GM18505 (cell line): ENCODE data around the gene AP2M1.
A peak's percentile ranks its signal among the peaks of the same experiment; 100 is the strongest.

Experiments
- ATAC-seq: cut with Tn5 transposase; IDR thresholded peaks from one replicate; pipeline ENCODE4 v1.9.1; 2021; ENCODE audit not compliant: unreplicated experiment
- POLR2A ChIP-seq: IDR thresholded peaks from 4 replicates; pipeline ENCODE4 v1.6.1; 2011; ENCODE audit warnings: borderline replicate concordance; ENCODE audit not compliant: insufficient read depth, insufficient read length; ENCODE audit errors: extremely low read depth

The AP2M1 gene

DNA sequence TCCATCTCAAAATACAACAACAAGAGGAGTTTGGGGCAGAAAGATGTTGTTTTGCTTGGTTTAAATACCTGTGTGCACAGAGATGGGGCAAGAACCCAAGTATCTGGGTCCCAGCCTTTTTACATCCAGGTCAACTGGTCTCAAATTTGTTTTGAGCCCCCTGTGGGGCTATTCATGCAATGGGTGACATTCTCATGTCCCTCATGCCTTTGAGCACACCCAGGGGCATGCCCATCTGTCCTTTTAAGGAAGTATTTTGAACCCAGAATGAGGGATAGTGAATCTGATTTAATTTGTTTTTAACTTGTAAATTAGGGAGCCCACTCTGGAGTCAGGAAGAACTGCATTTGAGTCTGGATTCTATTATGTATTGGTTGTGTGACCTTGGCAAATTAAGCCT, 26.2 kb downstream of the AP2M1 start:
- ATAC-seq: no peak
- no peak for TF ChIP-seq POLR2A

DNA sequence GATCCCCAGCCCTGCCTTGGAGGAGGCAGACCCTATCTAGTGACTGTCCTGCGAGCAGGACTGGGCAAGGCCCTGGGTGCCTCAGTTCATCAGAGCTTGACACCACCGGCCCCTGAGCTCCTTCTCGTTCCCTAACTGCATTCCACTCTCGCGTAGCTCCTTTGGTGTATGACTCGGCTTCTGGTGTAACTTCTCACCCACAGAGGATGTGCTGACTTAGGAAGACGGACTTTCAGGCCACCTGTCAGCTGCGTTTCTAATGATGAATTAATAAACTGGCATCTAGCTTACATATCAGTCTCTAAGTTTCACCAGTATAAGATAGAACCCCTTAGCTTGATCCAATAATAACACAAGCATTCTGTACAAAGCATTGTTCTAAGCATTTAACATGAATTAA, 28.9 kb downstream of the AP2M1 start:
- no peak for ATAC-seq
- TF ChIP-seq POLR2A: no peak

DNA sequence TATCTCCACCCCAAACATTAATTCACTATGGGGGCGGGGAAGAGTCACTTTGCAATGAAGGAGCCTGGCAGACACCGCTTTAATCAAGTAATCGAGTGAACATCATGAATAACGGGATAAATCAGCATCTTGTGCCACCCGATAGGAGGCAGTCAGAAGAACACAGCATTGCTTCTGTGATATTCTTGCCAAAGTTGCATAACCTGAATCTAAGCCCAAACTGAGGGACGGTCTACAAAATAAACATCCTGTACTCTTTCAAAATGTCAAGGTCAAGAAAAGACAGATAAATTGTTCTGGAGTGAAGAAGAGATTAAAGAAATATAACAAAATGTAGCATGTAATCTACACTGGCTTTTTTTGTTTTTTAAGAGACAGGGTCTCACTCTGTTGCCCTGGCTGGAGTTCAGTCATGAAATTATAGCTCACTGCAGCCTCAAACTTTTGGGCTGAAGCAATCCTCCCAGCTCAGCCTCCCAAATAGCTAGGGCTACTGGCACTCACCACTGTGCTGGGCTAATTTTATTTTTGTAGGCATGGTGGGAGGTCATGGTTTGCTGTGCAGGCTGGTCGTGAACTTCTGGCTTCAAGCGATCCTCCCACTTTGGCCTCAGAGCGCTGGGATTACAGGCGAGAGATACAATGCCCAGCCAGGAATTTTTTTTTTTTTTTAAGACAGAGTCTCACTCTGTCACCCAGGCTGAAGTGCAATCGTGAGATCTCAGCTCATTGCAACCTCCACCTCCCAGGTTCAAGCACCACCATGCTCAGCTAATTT, 34.7 kb downstream of the AP2M1 start:
- TF ChIP-seq POLR2A: no peak
- no peak for ATAC-seq

DNA sequence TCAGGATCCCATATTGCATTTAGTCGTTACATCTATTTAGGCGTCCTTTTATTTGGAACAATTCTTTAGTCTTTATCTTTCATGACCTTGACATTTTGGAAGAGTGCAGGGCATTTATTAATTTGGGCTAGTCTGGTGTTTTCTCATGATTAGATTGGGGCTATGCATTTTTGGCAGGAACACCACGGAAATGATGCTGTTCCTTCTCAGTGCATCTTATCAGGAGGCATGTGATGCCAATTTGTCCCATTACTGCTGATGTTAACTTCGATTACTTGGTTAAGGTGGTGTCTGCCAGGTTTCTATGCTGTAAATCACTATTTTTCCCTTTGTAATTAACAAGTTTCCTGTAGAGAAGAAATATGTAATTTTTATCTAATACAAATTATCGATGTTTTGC, 36.6 kb downstream of the AP2M1 start:
- TF ChIP-seq POLR2A: no peak

DNA sequence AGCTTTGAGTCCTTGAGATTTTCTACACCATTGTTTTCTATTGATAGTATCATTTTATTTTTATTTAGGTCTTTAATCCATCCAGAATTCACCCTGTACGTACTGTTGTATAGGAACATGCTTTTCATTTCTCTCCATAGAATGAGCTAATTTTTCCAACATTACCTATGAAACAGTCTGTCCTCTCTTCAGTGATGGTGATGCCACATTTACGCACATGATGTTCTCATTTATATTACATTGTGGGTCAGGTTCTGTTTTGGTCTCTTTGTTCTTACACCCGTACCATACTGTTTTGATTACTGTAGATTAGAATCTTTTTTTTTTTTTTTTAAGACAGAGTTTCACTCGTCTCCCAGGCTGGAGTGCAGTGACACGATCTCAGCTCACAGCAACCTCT, 37.1 kb downstream of the AP2M1 start:
- ATAC-seq: no peak
- no peak for TF ChIP-seq POLR2A

More for the DNA sequence above, 36.6 kb downstream of the AP2M1 start:
- ATAC-seq: no peak

DNA sequence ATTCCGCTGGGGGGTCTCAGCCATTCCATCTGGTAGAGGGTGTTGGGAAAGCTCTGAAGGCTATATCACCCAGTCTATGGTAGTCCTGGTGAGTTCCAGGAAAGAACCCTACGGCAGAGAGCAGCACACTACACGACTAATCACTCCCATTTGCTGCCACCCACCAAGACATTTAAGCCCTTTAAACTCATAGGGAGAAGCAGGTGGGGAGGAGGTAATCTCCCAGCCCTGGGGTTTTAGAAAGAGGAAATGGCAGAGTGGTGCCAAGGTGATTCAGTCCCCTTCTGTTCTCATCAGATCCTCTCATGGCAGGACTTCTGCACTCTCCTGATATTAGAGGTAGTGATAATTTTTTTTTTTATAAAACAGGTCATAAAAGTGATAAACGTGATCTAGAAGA, 44.2 kb downstream of the AP2M1 start:
- TF ChIP-seq POLR2A: no peak
- no peak for ATAC-seq

DNA sequence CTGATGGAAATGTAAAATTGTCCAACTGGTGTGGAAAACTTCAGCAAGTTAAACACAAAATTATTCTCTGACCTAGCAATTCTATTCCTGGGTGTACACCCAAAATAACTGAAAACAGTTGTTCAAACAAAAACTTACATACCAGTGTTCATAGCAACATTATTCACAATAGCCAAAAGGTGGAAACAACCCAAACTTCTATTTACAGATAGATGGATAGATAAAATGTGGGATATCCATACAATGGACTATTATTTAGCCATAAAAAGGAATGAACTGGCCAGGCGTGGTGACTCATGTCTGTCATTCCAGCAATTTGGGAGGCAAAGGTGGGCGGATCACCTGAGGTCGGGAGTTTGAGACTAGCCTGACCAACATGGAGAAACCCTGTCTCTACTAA, 47.9 kb downstream of the AP2M1 start:
- TF ChIP-seq POLR2A: no peak

DNA sequence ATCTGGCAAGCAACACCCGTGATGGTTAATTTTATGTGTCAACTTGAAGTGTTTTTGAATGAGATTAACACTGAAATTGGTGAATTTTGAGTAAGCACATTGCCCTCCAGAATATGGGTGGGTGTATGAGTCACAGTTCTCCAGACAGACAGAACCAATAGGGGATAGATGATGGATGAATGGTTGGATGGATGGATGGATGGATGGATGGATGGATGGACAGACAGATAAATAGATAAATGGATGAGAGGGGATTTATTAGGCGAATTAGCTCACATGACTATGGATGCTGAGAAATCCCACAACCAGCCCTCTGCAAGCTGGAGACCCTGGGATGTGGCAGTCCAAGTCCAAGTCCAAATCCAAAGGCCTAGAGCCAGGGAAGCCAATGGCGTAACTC, 49.3 kb downstream of the AP2M1 start:
- TF ChIP-seq POLR2A: no peak

More for the DNA sequence above, 47.9 kb downstream of the AP2M1 start:
- ATAC-seq: no peak

DNA sequence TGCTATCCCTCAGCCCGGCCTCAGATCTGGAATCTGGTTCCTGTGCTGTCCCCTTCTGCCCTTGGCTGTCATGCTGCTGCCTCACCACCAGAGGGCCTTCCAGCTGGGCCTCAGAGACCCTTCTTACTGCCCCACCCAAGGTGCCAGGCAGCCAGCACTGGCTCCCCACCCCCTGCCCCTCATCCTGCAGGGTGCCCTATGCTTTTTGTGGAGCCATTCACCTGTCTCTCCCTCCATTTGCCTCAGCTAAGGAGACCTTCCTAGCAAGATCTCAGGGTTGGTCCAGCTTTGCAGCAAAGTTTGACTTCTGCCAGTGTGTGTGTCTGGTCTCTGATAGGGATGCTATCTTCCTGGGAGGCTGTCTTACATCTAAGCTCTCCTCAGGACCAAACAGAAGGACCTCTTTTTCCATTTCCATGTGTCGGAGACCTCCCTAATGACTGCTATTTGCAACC, 52.9 kb downstream of the AP2M1 start:
- ATAC-seq: no peak
- no peak for TF ChIP-seq POLR2A

More for the DNA sequence above, 49.3 kb downstream of the AP2M1 start:
- ATAC-seq: no peak

DNA sequence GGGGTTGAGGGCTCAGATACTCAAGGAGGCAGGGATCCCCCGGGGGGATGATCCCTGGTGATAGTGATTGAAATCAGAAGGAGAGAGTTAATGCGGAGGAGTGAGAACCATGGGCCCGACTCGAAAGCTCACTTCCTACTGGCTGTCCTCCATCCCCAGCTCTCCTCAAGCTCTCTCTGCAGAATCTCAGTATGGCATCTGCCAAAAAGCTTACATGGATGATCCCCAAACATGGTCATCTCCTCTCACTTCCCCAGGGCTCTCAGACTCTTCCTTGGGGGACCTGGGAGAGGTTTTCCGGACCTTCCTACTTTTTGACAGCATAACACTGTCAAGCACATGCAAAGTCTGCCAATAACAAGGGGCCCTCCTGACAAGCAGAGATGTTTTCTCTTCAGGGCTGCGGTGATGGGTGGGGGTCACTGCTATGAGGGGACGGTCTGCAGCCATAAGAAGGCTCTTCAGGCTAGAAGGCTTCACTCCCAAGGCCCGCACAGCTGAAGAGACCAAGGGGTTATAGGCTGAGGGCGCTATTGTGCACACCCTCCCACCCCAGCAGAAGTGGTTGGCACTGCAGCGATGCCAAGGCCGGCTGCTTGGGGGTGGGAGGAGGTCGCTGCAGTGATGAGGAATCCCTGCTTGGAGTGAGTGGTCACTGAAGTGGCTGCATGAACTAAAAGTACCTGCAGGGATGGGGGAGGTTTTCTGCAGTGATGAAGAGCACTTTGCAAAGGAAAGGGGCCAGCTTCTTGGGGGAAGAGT, 53.9 kb downstream of the AP2M1 start:
- no peak for ATAC-seq
- no peak for TF ChIP-seq POLR2A

DNA sequence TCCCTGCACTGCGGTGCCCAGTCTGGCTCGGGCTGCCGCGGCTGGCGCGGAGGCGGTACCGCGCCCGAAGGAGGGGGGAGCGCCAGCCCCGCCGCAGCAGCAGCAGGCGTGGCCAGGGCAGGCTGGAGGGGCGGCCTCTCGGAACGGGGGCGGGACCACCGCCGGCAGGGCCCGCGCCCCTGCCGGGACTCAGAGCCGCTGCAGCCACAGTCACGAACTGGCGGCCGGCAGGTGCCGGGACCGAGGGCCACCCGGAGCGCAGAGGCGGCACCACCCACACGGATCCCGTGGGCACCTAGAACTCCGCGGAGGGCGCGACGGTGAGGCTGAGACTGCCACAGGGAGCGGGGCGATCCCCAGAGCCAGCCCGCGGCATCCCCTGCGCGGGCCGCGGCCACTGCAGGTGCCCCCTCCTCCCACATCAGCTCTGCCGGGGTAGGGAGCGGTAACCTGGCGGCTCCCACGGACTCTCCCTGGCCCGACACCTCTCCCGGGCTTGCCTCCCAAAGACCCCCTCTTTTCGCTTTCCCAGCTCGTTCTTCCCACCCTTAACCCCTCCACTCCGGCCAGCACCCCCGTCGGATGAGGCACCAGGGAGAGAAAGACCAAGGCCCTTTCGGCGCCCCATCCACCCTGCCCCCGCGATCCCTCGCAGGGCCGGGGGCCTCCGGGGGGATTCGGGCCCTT, 54.9 kb downstream of the AP2M1 start, which contains the start of gene VWA5B2:
Gene VWA5B2 (plus strand): TSS at position 192 of the 687 bp plus-strand sequence. CDS start 944 bp downstream, outside the sequence.
- ATAC-seq: peak; percentile 74
- TF ChIP-seq POLR2A: no peak

DNA sequence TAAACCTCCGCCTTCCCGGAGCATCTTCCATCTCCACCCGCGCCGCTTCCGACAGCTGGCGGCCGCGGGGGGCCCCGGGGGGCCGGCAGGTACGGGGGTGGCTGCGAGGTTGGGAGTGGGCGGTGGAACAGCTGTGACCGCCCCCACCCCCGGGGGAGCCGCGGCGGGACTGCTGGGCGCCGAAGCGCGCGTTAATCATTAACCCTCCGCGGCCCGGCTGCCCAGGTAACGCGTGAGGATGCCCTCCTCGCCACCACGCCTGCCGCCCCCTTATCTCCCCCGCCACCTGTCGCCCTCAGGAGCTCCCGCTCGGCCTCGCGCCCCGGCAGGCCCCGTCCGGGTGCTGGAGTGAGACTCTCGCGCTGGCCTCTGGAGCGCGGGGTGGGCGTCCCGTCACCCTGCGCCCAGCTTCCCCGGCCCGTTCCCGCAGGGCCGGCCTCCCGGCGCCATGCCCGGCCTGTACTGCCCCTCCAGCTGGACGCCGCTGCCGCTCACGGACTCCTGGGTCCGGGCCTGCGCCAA, 55.5 kb downstream of the AP2M1 start:
- no peak for ATAC-seq
- no peak for TF ChIP-seq POLR2A
